Smooth muscle cell (in vitro differentiated cells): ENCODE data around the gene SLCO3A1. TPM values are rescaled to one million over a fixed set of nuclear protein-coding genes. Genes with fewer than 3 reads are reported as not detected.

ENCODE experiments used
- DNase-seq: peaks from one replicate; lab custom pipeline; 2025; ENCODE audit not compliant: unreplicated experiment; lab: John Stamatoyannopoulos, UW
- H2AFZ ChIP-seq: fragments of 200-600 bp; sonication (generic); 2 replicates; pipeline ENCODE4 v1.6.0; 2016; ENCODE audit warnings: antibody characterized with exemption, low read depth, mild to moderate bottlenecking
- H3F3A ChIP-seq: fragments of 200-600 bp; sonication (generic); 2 replicates; pipeline ENCODE4 v1.6.0; 2017; ENCODE audit warnings: antibody characterized with exemption, low read depth
- H3K27ac ChIP-seq: fragments of 200-600 bp; sonication (generic); 2 replicates; pipeline ENCODE4 v1.5.1; 2016; ENCODE audit warnings: low read depth, mild to moderate bottlenecking
- H3K27me3 ChIP-seq: fragments of 200-600 bp; sonication (generic); 2 replicates; pipeline ENCODE4 v1.6.1; 2016; ENCODE audit warnings: low read depth, mild to moderate bottlenecking
- H3K36me3 ChIP-seq: fragments of 200-600 bp; sonication (generic); 2 replicates; pipeline ENCODE4 v1.5.1; 2016; ENCODE audit warnings: low read depth
- H3K4me1 ChIP-seq: fragments of 200-600 bp; sonication (generic); 2 replicates; pipeline ENCODE4 v1.5.1; 2016; ENCODE audit warnings: low read depth
- H3K4me2 ChIP-seq: fragments of 200-600 bp; sonication (generic); 2 replicates; pipeline ENCODE4 v1.6.0; 2016; ENCODE audit warnings: mild to moderate bottlenecking
- H3K4me3 ChIP-seq: fragments of 200-600 bp; sonication (generic); 2 replicates; pipeline ENCODE4 v1.5.1; 2016; ENCODE audit warnings: mild to moderate bottlenecking
- H3K79me2 ChIP-seq: fragments of 200-600 bp; sonication (generic); 2 replicates; pipeline ENCODE4 v1.6.0; 2016; ENCODE audit warnings: low read depth, mild to moderate bottlenecking
- H3K9ac ChIP-seq: fragments of 200-600 bp; sonication (generic); 2 replicates; pipeline ENCODE4 v1.6.0; 2016; ENCODE audit warnings: low read depth
- H3K9me3 ChIP-seq: fragments of 200-600 bp; sonication (generic); replicated peaks from 2 replicates; pipeline ENCODE4 v1.5.1; 2016; ENCODE audit warnings: low read depth
- H4K20me1 ChIP-seq: fragments of 200-600 bp; sonication (generic); 2 replicates; pipeline ENCODE4 v1.6.0; 2016; ENCODE audit warnings: low read depth
- WGBS: methylation state at CpG from one replicate; pipeline ENCODE4 v1.1.7; 2016; ENCODE audit warnings: low lambda C conversion rate; 5-methylcytosine and 5-hydroxymethylcytosine counted together
- polyA plus RNA-seq: library from polyadenylated mRNA; unstranded; fragments of >200 nt; fragmentation: Nextera tagmentation; extraction: Ambion mirVana; gene quantifications from 2 replicates; pipeline ENCODE4 v1.2.1, GENCODE V29; 2016
- total RNA-seq: library from RNA; depleted of rRNA; stranded (reverse); fragments of >200 nt; gene quantifications from 2 replicates; pipeline ENCODE4 v1.2.3, GENCODE V29; 2014
- TF ChIP-seq, protein P1 (sequence below): fragments of 200-600 bp; sonication (generic); IDR thresholded peaks from 2 replicates; pipeline ENCODE4 v1.5.1; 2017; ENCODE audit warnings: borderline replicate concordance, mild to moderate bottlenecking, antibody characterized with exemption; ENCODE audit not compliant: insufficient read depth, poor library complexity, severe bottlenecking

Gene SLCO3A1
- total and polyA plus RNA-seq, 2 experiments from 2014 or later: 1.3 to 12.6 TPM

DNA sequence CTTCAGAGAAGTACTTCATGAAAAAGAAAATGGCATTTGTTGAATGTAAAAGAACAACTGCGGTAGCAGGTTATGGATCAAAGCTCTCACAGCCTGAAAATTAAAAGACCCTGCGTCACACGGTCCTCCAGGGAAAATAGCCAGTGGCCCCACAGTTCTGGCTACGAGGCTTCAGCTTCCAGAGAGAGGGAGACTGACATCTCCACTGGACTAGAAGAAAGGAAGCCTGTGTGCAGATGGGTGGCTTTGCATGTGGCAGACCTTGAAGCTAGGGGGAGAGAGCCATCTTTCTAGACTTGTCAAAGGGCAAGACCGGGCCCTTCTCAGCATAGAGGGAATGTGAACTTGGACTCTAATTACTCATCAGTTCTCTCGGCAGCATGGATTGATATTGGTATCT is 159.4 kb downstream of the SLCO3A1 start:
- H3K36me3 ChIP-seq: no peaks in the 10 kb centered on the region
- H3K4me2 ChIP-seq: no peak overlapping the region
- H3K9me3 ChIP-seq: no peaks in the 10 kb centered on the region
- H3K27ac ChIP-seq: no peak overlapping the region
- H4K20me1 ChIP-seq: no peaks in the 10 kb centered on the region
- TF ChIP-seq, protein P1, sequence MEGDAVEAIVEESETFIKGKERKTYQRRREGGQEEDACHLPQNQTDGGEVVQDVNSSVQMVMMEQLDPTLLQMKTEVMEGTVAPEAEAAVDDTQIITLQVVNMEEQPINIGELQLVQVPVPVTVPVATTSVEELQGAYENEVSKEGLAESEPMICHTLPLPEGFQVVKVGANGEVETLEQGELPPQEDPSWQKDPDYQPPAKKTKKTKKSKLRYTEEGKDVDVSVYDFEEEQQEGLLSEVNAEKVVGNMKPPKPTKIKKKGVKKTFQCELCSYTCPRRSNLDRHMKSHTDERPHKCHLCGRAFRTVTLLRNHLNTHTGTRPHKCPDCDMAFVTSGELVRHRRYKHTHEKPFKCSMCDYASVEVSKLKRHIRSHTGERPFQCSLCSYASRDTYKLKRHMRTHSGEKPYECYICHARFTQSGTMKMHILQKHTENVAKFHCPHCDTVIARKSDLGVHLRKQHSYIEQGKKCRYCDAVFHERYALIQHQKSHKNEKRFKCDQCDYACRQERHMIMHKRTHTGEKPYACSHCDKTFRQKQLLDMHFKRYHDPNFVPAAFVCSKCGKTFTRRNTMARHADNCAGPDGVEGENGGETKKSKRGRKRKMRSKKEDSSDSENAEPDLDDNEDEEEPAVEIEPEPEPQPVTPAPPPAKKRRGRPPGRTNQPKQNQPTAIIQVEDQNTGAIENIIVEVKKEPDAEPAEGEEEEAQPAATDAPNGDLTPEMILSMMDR: no peak
- no peaks in the 10 kb centered on the region for H3F3A ChIP-seq
- no peak overlapping the region for H2AFZ ChIP-seq
- no peak overlapping the region for H3K9ac ChIP-seq
- H3K79me2 ChIP-seq: no peaks in the 10 kb centered on the region
- no peak overlapping the region for H3K4me3 ChIP-seq
- no peak for DNase-seq
- WGBS: 94% methylated on average over 6 of the region's 6 CpGs
- H3K4me1 ChIP-seq: no peaks in the 10 kb centered on the region
- H3K27me3 ChIP-seq: peaks cover 18% of the 10 kb centered on the region

DNA sequence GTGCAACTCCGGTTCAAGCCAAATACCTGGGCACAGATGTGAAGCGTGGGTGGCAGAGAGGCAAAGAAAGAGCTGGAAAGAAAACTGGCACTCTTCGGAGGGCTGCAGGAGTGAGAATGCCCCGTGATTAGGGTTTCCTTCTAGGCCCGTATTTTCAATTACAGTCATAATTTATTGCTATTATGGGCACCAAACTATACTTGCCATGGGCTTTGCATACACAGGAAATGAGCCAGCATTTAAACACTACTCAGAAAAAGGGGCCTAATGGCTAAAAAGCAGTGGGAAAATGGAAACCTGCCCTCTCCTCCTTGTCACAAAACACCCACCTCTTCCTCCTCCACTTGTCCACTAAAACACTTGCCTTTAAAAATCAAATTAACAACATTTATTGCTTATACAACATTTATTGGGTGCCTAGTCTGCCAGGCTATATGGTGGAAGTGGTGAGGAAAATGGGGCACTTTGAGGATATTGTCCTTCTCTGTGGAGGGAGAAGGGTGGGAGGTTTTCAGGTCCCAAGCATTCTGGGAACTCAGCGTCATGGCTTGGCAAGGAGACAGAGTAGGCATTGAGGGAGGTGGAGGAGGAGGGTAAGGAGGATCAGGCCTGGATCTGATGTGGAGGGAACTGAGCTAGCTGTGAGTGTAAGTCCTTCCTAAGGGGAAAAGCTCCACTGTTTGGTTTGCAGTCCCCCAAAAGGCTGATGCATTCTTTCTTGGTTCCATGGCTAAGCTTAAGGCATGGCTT is 160.9 kb downstream of the SLCO3A1 start:
- no peak overlapping the region for H3K4me2 ChIP-seq
- no peaks in the 10 kb centered on the region for H3K9me3 ChIP-seq
- 88% methylated on average over 6 of the region's 6 CpGs for WGBS
- DNase-seq: no peak
- H3K36me3 ChIP-seq: no peaks in the 10 kb centered on the region
- no peaks in the 10 kb centered on the region for H3F3A ChIP-seq
- no peaks in the 10 kb centered on the region for H4K20me1 ChIP-seq
- H3K27me3 ChIP-seq: peaks cover 18% of the 10 kb centered on the region
- TF ChIP-seq, protein P1: no peak
- no peak overlapping the region for H2AFZ ChIP-seq
- no peaks in the 10 kb centered on the region for H3K4me1 ChIP-seq
- H3K9ac ChIP-seq: no peak overlapping the region
- no peak overlapping the region for H3K27ac ChIP-seq
- H3K79me2 ChIP-seq: no peaks in the 10 kb centered on the region
- H3K4me3 ChIP-seq: no peak overlapping the region

DNA sequence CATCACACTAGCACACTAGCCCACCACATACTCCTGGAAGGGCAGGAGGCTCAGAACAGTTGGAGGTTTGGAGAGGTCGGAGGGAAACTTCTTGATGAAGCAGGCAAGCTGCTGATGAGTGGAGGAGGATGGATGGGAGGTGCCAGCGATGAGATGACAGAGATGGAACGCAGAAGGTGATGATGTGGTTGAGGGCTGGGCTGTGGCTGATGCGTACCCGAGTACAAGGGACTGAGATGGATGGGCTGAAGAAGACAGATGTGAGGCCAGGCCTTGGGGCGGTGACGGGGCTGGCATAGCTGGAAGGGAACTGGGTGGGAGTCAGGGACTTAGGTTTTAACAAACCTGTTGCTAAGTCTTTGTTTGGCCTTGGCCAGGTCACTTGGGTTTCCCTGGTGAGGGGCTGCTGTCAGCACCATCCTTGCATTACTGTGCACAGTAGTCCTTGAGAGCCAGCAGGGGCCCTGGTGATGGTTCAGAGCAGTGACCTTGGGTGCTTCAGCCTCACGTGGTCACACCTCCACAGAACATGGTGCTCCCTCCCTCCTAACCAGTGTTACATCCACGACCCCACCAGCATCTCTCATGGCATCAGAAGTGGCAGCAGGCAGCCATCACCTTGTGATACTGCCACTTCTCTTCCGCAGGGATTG is 164.5 kb downstream of the SLCO3A1 start:
- Histone ChIP-seq H3K27me3 (peaks cover 18% of the 10 kb centered on the region), H3K4me1 (no peaks in the 10 kb centered on the region), H3K36me3 (no peaks in the 10 kb centered on the region), H3K79me2 (no peaks in the 10 kb centered on the region), H3K4me2 (no peak overlapping the region), H4K20me1 (no peaks in the 10 kb centered on the region), H3K9me3 (no peaks in the 10 kb centered on the region), H3F3A (no peaks in the 10 kb centered on the region), H2AFZ (no peak overlapping the region), H3K9ac (no peak overlapping the region), H3K27ac (no peak overlapping the region), H3K4me3 (no peak overlapping the region)
- TF ChIP-seq, protein P1: no peak
- 81% methylated on average over 10 of the region's 10 CpGs for WGBS
- no peak for DNase-seq
